H1 (cell line): ENCODE measurements around the gene BCAM. TPM values are rescaled to one million over a fixed set of nuclear protein-coding genes. Genes with fewer than 3 reads are reported as not detected.

ENCODE experiments used
- ATF2 ChIP-seq: IDR thresholded peaks from 2 replicates; pipeline ENCODE4 v1.6.1; 2012; ENCODE audit warnings: low read length, inconsistent platforms
- ATF3 ChIP-seq: IDR thresholded peaks from 2 replicates; pipeline ENCODE4 v1.6.1; 2011; ENCODE audit warnings: low read depth, mild to moderate bottlenecking, low read length; ENCODE audit not compliant: insufficient read depth
- CHD2 ChIP-seq: IDR thresholded peaks from 2 replicates; pipeline ENCODE4 v1.6.1; 2012; ENCODE audit warnings: low read length, improper control_type of control experiment
- CTBP2 ChIP-seq: IDR thresholded peaks from 2 replicates; pipeline ENCODE4 v1.7.0; 2011; ENCODE audit warnings: borderline replicate concordance, mild to moderate bottlenecking, moderate library complexity, mixed read lengths, low read length; ENCODE audit not compliant: insufficient read depth, insufficient read length
- CTCF ChIP-seq, 3 experiments: IDR thresholded peaks; 1 replicate in 2 of 3; 2 replicates in 1 of 3; pipeline versions ENCODE4 v1.5.1 to v1.6.1; 2011; ENCODE audit warnings: low read length in 3 of 3, mild to moderate bottlenecking in 3 of 3, inconsistent platforms in 2 of 3, low read depth in 1 of 3, moderate library complexity in 1 of 3; ENCODE audit not compliant: insufficient read depth in 1 of 3; ENCODE audit errors: control extremely low read depth in 1 of 3
- FOSL1 ChIP-seq: IDR thresholded peaks from 2 replicates; pipeline ENCODE4 v1.6.1; 2011; ENCODE audit warnings: mild to moderate bottlenecking, low read depth, low read length, moderate library complexity; ENCODE audit not compliant: insufficient read depth
- GTF2F1 ChIP-seq: IDR thresholded peaks from 2 replicates; pipeline ENCODE4 v1.6.1; 2012; ENCODE audit warnings: low read depth, low read length, improper control_type of control experiment, borderline replicate concordance
- HDAC2 ChIP-seq, 2 experiments: fragments of 300-600 bp in 1 of 2; sonication (generic) in 1 of 2; IDR thresholded peaks; 2 replicates each; pipeline ENCODE4 v1.6.1; 2011 to 2012; ENCODE audit warnings: low read depth in 2 of 2, low read length in 2 of 2, mild to moderate bottlenecking in 2 of 2, moderate library complexity in 2 of 2, borderline replicate concordance in 1 of 2, inconsistent platforms in 1 of 2
- KDM1A ChIP-seq: fragments of 200-600, 300-600 bp; sonication (generic); IDR thresholded peaks from 2 replicates; pipeline ENCODE4 v1.7.1; 2016; ENCODE audit warnings: mild to moderate bottlenecking, low read length, borderline replicate concordance
- MAX ChIP-seq: IDR thresholded peaks from 2 replicates; pipeline ENCODE4 v1.6.1; 2012; ENCODE audit warnings: inconsistent platforms
- POLR2AphosphoS5 ChIP-seq: IDR thresholded peaks from 2 replicates; pipeline ENCODE4 v1.6.1; 2011; ENCODE audit warnings: low read depth, low read length
- RBBP5 ChIP-seq: IDR thresholded peaks from 2 replicates; pipeline ENCODE4 v1.7.1; 2012; ENCODE audit warnings: low read depth, mild to moderate bottlenecking, inconsistent platforms, low read length, moderate library complexity, borderline replicate concordance
- RFX5 ChIP-seq: IDR thresholded peaks from 2 replicates; pipeline ENCODE4 v1.6.1; 2011; ENCODE audit warnings: low read depth, low read length, improper control_type of control experiment, borderline replicate concordance
- SIN3A ChIP-seq, 2 experiments: IDR thresholded peaks in 1 of 2; conservative IDR thresholded peaks in 1 of 2; 2 replicates each; pipeline ENCODE4 v1.6.1; 2011 to 2012; ENCODE audit warnings: low read length in 2 of 2, improper control_type of control experiment in 1 of 2, low read depth in 1 of 2, mild to moderate bottlenecking in 1 of 2
- TAF7 ChIP-seq: optimal IDR thresholded peaks from 2 replicates; pipeline ENCODE3; 2011; ENCODE audit warnings: low read depth, mild to moderate bottlenecking, inconsistent platforms, low read length, moderate library complexity, borderline replicate concordance
- TCF12 ChIP-seq: IDR thresholded peaks from 2 replicates; pipeline ENCODE4 v1.6.1; 2011; ENCODE audit warnings: low read depth, mild to moderate bottlenecking, low read length
- polyA plus RNA-seq, 7 experiments: library from polyadenylated mRNA; depleted of rRNA in 3 of 7; stranded (reverse) in 5 of 7; unstranded in 2 of 7; fragments of >200 nt in 5 of 7; fragments of 200-250 nt in 2 of 7; gene quantifications; 1 replicate in 5 of 7; 2 replicates in 1 of 7; 4 replicates in 1 of 7; pipeline versions ENCODE4 v1.2.1 to v1.2.3, GENCODE V29; 2011 to 2013; ENCODE audit warnings: missing spikeins in 2 of 7, mixed read lengths in 2 of 7
- total RNA-seq: library from RNA; stranded (reverse); fragmentation: NEBNext Ultra II Directional; extraction: Animal tissue kit (Norgen Biotek cat#: 25700); gene quantifications from 2 replicates; pipeline ENCODE4 v1.2.1, GENCODE V29; 2021

BCAM gene
- total and polyA plus RNA-seq, 2 of the 8 experiments (the other 6 are each of a cell fraction or from before 2014, with no cell fraction given) = 32.5 to 81.4 TPM

GRCh38 chr19:44848036-44848811 is 39.3 kb downstream of the BCAM start (continued):
- TF ChIP-seq CTCF (IDR thresholded peaks at IDR 0.05; ENCODE audit: control extremely low read depth in 1 of 3, insufficient read depth in 1 of 3, low read depth in 1 of 3, low read length in 3 of 3) (no peak), SIN3A (conservative IDR thresholded peaks at IDR 0.05 in 1 of 2, IDR thresholded peaks at IDR 0.05 in 1 of 2; ENCODE audit: low read depth in 1 of 2, low read length in 2 of 2) (peak; percentile 64 to 76; a peak in 3 of 4 replicates), RFX5 (no peak), ATF3 (no peak), ATF2 (peak; percentile 76; the same call in 1 of the 2 replicates), TCF12 (no peak), POLR2AphosphoS5 (peak; percentile 48), CHD2 (peak; percentile 5; the same call in 1 of the 2 replicates), TAF7 (no peak), HDAC2 (IDR thresholded peaks at IDR 0.05; ENCODE audit: borderline replicate concordance in 1 of 2, low read depth in 2 of 2, low read length in 2 of 2) (0 out of 4 replicates have a peak, but pooled peaks of 1 of the 2 experiments have one; percentile 13), FOSL1 (no peak), CTBP2 (peak; percentile 93), RBBP5 (0 out of 2 replicates have a peak, but pooled peaks have one; percentile 14), MAX (peak; percentile 88), GTF2F1 (no peak), KDM1A (no peak)
